GM23338 (cell line): ENCODE data around the gene FRMD4A. TPM values are rescaled to one million over a fixed set of nuclear protein-coding genes. Genes with fewer than 3 reads are reported as not detected.

Experiments used
- ATAC-seq: fragments of 200-7000 bp; cut with Tn5 transposase; 3 replicates; pipeline ENCODE4 v1.9.1; 2020
- DNase-seq: peaks from one replicate; pipeline ENCODE4 v3.0.0-alpha.2; 2015; ENCODE audit warnings: low spot score
- H2AFZ ChIP-seq: fragments of 200-600 bp; sonication (generic); 2 replicates; pipeline ENCODE4 v1.8.0; 2016; ENCODE audit warnings: antibody characterized with exemption, mild to moderate bottlenecking, moderate library complexity
- H3F3A ChIP-seq: fragments of 200-600 bp; sonication (generic); replicated peaks from 2 replicates; pipeline ENCODE4 v1.8.0; 2017; ENCODE audit warnings: antibody characterized with exemption, mixed run types, low read depth
- H3K27ac ChIP-seq: fragments of 200-600 bp; sonication (generic); 2 replicates; pipeline ENCODE4 v1.6.1; 2016; ENCODE audit warnings: low read depth
- H3K27me3 ChIP-seq: fragments of 200-600 bp; sonication (generic); 2 replicates; pipeline ENCODE4 v1.8.0; 2016; ENCODE audit warnings: mild to moderate bottlenecking, mixed run types, moderate library complexity; ENCODE audit not compliant: insufficient read depth
- H3K36me3 ChIP-seq: fragments of 200-600 bp; sonication (generic); 2 replicates; pipeline ENCODE4 v1.8.0; 2016; ENCODE audit warnings: mild to moderate bottlenecking; ENCODE audit not compliant: insufficient read depth
- H3K4me1 ChIP-seq: fragments of 200-600 bp; sonication (generic); 2 replicates; pipeline ENCODE4 v1.8.0; 2016; ENCODE audit warnings: mild to moderate bottlenecking, moderate library complexity; ENCODE audit not compliant: insufficient read depth
- H3K4me2 ChIP-seq: fragments of 200-600 bp; sonication (generic); 2 replicates; pipeline ENCODE4 v1.7.1; 2017; ENCODE audit warnings: mixed run types
- H3K4me3 ChIP-seq: fragments of 200-600 bp; sonication (generic); 2 replicates; pipeline ENCODE4 v1.6.1; 2016; ENCODE audit warnings: mixed run types
- H3K79me2 ChIP-seq: fragments of 200-600 bp; sonication (generic); replicated peaks from 2 replicates; pipeline ENCODE4 v1.8.0; 2017; ENCODE audit warnings: mild to moderate bottlenecking; ENCODE audit not compliant: insufficient read depth
- H3K9me2 ChIP-seq: fragments of 200-600 bp; sonication (generic); 2 replicates; pipeline ENCODE4 v1.8.0; 2017; ENCODE audit not compliant: insufficient read depth
- H4K20me1 ChIP-seq: fragments of 200-600 bp; sonication (generic); replicated peaks from 2 replicates; pipeline ENCODE4 v1.8.0; 2017; ENCODE audit warnings: mild to moderate bottlenecking; ENCODE audit not compliant: insufficient read depth
- H3K27ac Mint-ChIP-seq: 2 replicates; pipeline ENCODE4 v1.8.0; 2020; ENCODE audit warnings: inconsistent platforms, mild to moderate bottlenecking, moderate library complexity, mixed read lengths
- H3K27me3 Mint-ChIP-seq: 3 replicates; pipeline ENCODE4 v1.8.0; 2022; ENCODE audit warnings: low read depth, mild to moderate bottlenecking, moderate library complexity, mixed read lengths, inconsistent platforms; ENCODE audit not compliant: insufficient read depth, poor library complexity
- H3K36me3 Mint-ChIP-seq: 3 replicates; pipeline ENCODE4 v1.8.0; 2021; ENCODE audit warnings: low read depth, mild to moderate bottlenecking, inconsistent platforms, moderate library complexity, mixed read lengths
- H3K4me1 Mint-ChIP-seq: 3 replicates; pipeline ENCODE4 v1.8.0; 2020; ENCODE audit warnings: mild to moderate bottlenecking, inconsistent platforms, mixed read lengths
- H3K4me3 Mint-ChIP-seq: 3 replicates; pipeline ENCODE4 v1.8.0; 2021; ENCODE audit warnings: moderate library complexity, mild to moderate bottlenecking, inconsistent platforms, mixed read lengths
- H3K9me3 Mint-ChIP-seq: 3 replicates; pipeline ENCODE4 v1.8.0; 2020; ENCODE audit warnings: moderate library complexity, mild to moderate bottlenecking, inconsistent platforms, mixed read lengths
- CREB1 ChIP-seq: fragments of 250-450 bp; sonication (Bioruptor Pico); IDR thresholded peaks from 2 replicates; pipeline ENCODE4 v1.5.0; 2020; ENCODE audit warnings: low read depth, mild to moderate bottlenecking, moderate library complexity
- CTCF ChIP-seq, 2 experiments: fragments of 200-600 bp in 1 of 2; sonication (generic) in 1 of 2; conservative IDR thresholded peaks; 2 replicates each; pipeline versions ENCODE4 v1.5.1 to v1.6.1; 2016 to 2017; ENCODE audit warnings: antibody characterized with exemption in 2 of 2, low read depth in 2 of 2, mild to moderate bottlenecking in 2 of 2, moderate library complexity in 1 of 2
- ETS1 ChIP-seq: IDR thresholded peaks from 2 replicates; pipeline ENCODE4 v1.6.1; 2016; ENCODE audit warnings: antibody characterized with exemption
- EZH2 ChIP-seq: fragments of 200-600 bp; sonication (generic); IDR thresholded peaks from one replicate; pipeline ENCODE4 v1.8.0; 2017; ENCODE audit warnings: antibody characterized with exemption, mild to moderate bottlenecking, low read depth; ENCODE audit not compliant: unreplicated experiment
- EZH2phosphoT487 ChIP-seq: fragments of 200-600 bp; sonication (generic); IDR thresholded peaks from one replicate; pipeline ENCODE4 v1.8.1; 2018; ENCODE audit warnings: antibody characterized with exemption; ENCODE audit not compliant: unreplicated experiment
- JUNB ChIP-seq: IDR thresholded peaks from one replicate; pipeline ENCODE4 v1.6.1; 2016; ENCODE audit warnings: antibody characterized with exemption; ENCODE audit not compliant: unreplicated experiment
- NANOG ChIP-seq: IDR thresholded peaks from 2 replicates; pipeline ENCODE4 v1.6.1; 2016; ENCODE audit warnings: antibody characterized with exemption, borderline replicate concordance
- POLR2AphosphoS5 ChIP-seq: IDR thresholded peaks from 2 replicates; pipeline ENCODE4 v1.6.1; 2016; ENCODE audit warnings: antibody characterized with exemption, low read depth
- STAT1 ChIP-seq: IDR thresholded peaks from one replicate; pipeline ENCODE4 v1.6.1; 2016; ENCODE audit warnings: antibody characterized with exemption; ENCODE audit not compliant: unreplicated experiment
- ZNF114 ChIP-seq: fragments of 250-450 bp; sonication (Bioruptor Pico); IDR thresholded peaks from 2 replicates; pipeline ENCODE4 v1.5.0; 2020; ENCODE audit warnings: mild to moderate bottlenecking, moderate library complexity
- ZNF331 ChIP-seq: fragments of 250-450 bp; sonication (Bioruptor Pico); IDR thresholded peaks from 2 replicates; pipeline ENCODE4 v1.5.0; 2020; ENCODE audit warnings: low read depth, mild to moderate bottlenecking, moderate library complexity
- ZNF462 ChIP-seq: fragments of 250-450 bp; sonication (Bioruptor Pico); IDR thresholded peaks from 2 replicates; pipeline ENCODE4 v1.5.0; 2020; ENCODE audit warnings: mild to moderate bottlenecking, moderate library complexity
- polyA plus RNA-seq: library from polyadenylated mRNA; unstranded; fragments of >200 nt; fragmentation: Nextera tagmentation; extraction: Ambion mirVana; gene quantifications from 2 replicates; pipeline ENCODE4 v1.2.1, GENCODE V29; 2016
- total RNA-seq: library from RNA; depleted of rRNA; stranded (reverse); fragments of >200 nt; shearing (Covaris generic); gene quantifications from 2 replicates; pipeline ENCODE4 v1.2.3, GENCODE V29; 2014
- TF ChIP-seq, protein P1 (sequence below): IDR thresholded peaks from one replicate; pipeline ENCODE4 v1.6.1; 2018; ENCODE audit warnings: antibody characterized with exemption; ENCODE audit not compliant: unreplicated experiment

Gene FRMD4A
- total and polyA plus RNA-seq, 2 experiments from 2014 or later: 14.0 to 20.1 TPM

- H3K27ac ChIP-seq: no peak overlapping the region
These were observed 14.5 kb upstream of the FRMD4A start for GRCh38 chr10:14345262-14345661.

More at GRCh38 chr10:14345262-14345661, 14.5 kb upstream of the FRMD4A start:
- Histone ChIP-seq H3K27me3 (no peaks in the 10 kb centered on the region), H4K20me1 (no peaks in the 10 kb centered on the region), H3K4me2 (no peak overlapping the region), H3F3A (no peaks in the 10 kb centered on the region), H3K4me3 (no peak overlapping the region), H3K36me3 (no peaks in the 10 kb centered on the region), H3K9me2 (no peaks in the 10 kb centered on the region), H3K79me2 (no peaks in the 10 kb centered on the region), H3K4me1 (no peaks in the 10 kb centered on the region), H2AFZ (no peak overlapping the region)
- Mint-ChIP-seq H3K4me1 (no peaks in the 10 kb centered on the region; the same call in 2 of the 3 replicates), H3K36me3 (no peaks in the 10 kb centered on the region), H3K4me3 (no peak overlapping the region), H3K9me3 (no peaks in the 10 kb centered on the region), H3K27me3 (no peaks in the 10 kb centered on the region), H3K27ac (no peak overlapping the region)
- DNase-seq: no peak
- ATAC-seq: no peak
- TF ChIP-seq EZH2: no peak
- no peak for TF ChIP-seq CTCF (conservative IDR thresholded peaks at IDR 0.05; ENCODE audit: low read depth in 2 of 2)
- no peak for TF ChIP-seq POLR2AphosphoS5
- TF ChIP-seq NANOG: no peak
- TF ChIP-seq ZNF331 (CRISPR knock-in tag): no peak
- no peak for TF ChIP-seq ZNF114
- TF ChIP-seq EZH2phosphoT487: no peak
- no peak for TF ChIP-seq STAT1
- no peak for TF ChIP-seq ETS1
- TF ChIP-seq, protein P1, sequence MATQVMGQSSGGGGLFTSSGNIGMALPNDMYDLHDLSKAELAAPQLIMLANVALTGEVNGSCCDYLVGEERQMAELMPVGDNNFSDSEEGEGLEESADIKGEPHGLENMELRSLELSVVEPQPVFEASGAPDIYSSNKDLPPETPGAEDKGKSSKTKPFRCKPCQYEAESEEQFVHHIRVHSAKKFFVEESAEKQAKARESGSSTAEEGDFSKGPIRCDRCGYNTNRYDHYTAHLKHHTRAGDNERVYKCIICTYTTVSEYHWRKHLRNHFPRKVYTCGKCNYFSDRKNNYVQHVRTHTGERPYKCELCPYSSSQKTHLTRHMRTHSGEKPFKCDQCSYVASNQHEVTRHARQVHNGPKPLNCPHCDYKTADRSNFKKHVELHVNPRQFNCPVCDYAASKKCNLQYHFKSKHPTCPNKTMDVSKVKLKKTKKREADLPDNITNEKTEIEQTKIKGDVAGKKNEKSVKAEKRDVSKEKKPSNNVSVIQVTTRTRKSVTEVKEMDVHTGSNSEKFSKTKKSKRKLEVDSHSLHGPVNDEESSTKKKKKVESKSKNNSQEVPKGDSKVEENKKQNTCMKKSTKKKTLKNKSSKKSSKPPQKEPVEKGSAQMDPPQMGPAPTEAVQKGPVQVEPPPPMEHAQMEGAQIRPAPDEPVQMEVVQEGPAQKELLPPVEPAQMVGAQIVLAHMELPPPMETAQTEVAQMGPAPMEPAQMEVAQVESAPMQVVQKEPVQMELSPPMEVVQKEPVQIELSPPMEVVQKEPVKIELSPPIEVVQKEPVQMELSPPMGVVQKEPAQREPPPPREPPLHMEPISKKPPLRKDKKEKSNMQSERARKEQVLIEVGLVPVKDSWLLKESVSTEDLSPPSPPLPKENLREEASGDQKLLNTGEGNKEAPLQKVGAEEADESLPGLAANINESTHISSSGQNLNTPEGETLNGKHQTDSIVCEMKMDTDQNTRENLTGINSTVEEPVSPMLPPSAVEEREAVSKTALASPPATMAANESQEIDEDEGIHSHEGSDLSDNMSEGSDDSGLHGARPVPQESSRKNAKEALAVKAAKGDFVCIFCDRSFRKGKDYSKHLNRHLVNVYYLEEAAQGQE: no peak
- TF ChIP-seq JUNB: no peak
- no peak for TF ChIP-seq CREB1 (CRISPR knock-in tag)
- no peak for TF ChIP-seq ZNF462 (CRISPR knock-in tag)
